IMR-90 (cell line): ENCODE data around the gene MMEL1.

Experiments
- CEBPB ChIP-seq: IDR thresholded peaks from 2 replicates; pipeline ENCODE4 v1.6.1; 2012; ENCODE audit warnings: low read depth, low read length, improper control_type of control experiment
- CHD1 ChIP-seq: IDR thresholded peaks from 2 replicates; pipeline ENCODE4 v1.6.1; 2012; ENCODE audit warnings: low read depth, low read length, improper control_type of control experiment
- FOS ChIP-seq: fragments of 150-350 bp; IDR thresholded peaks from 2 replicates; pipeline ENCODE4 v1.6.1; 2016; ENCODE audit warnings: low read depth, low read length
- MAFK ChIP-seq: IDR thresholded peaks from 2 replicates; pipeline ENCODE4 v1.6.1; 2012; ENCODE audit warnings: low read depth, low read length, improper control_type of control experiment
- MAZ ChIP-seq: IDR thresholded peaks from 2 replicates; pipeline ENCODE4 v1.6.1; 2012; ENCODE audit warnings: low read depth, mild to moderate bottlenecking, low read length, improper control_type of control experiment, moderate library complexity, borderline replicate concordance
- MXI1 ChIP-seq: IDR thresholded peaks from 2 replicates; pipeline ENCODE4 v1.6.1; 2012; ENCODE audit warnings: low read depth, mild to moderate bottlenecking, low read length, moderate library complexity, borderline replicate concordance
- POLR2A ChIP-seq: IDR thresholded peaks from 2 replicates; pipeline ENCODE4 v1.6.1; 2012; ENCODE audit warnings: mild to moderate bottlenecking, low read depth, low read length
- RAD21 ChIP-seq: IDR thresholded peaks from 2 replicates; pipeline ENCODE4 v1.6.1; 2012; ENCODE audit warnings: low read length, improper control_type of control experiment
- RCOR1 ChIP-seq: IDR thresholded peaks from 2 replicates; pipeline ENCODE4 v1.6.1; 2012; ENCODE audit warnings: mild to moderate bottlenecking, low read length, improper control_type of control experiment; ENCODE audit not compliant: insufficient replicate concordance
- SMC3 ChIP-seq: fragments of 150-350 bp; IDR thresholded peaks from 2 replicates; pipeline ENCODE4 v1.6.1; 2016; ENCODE audit warnings: low read depth, mild to moderate bottlenecking, antibody characterized with exemption, low read length, moderate library complexity
- TF ChIP-seq, protein P1 (sequence below): fragments of 150-350 bp; IDR thresholded peaks from 2 replicates; pipeline ENCODE4 v1.6.1; 2017; ENCODE audit warnings: mild to moderate bottlenecking, antibody characterized with exemption, low read length, low read depth
- TF ChIP-seq, protein P2 (sequence below): conservative IDR thresholded peaks from 2 replicates; pipeline ENCODE4 v1.5.1; 2012; ENCODE audit warnings: mild to moderate bottlenecking, low read depth, low read length, improper control_type of control experiment
- TF ChIP-seq, protein P3 (sequence below): fragments of 150-350 bp; IDR thresholded peaks from 2 replicates; pipeline ENCODE4 v1.6.1; 2016; ENCODE audit warnings: low read depth, mild to moderate bottlenecking, low read length, moderate library complexity, borderline replicate concordance

DNA sequence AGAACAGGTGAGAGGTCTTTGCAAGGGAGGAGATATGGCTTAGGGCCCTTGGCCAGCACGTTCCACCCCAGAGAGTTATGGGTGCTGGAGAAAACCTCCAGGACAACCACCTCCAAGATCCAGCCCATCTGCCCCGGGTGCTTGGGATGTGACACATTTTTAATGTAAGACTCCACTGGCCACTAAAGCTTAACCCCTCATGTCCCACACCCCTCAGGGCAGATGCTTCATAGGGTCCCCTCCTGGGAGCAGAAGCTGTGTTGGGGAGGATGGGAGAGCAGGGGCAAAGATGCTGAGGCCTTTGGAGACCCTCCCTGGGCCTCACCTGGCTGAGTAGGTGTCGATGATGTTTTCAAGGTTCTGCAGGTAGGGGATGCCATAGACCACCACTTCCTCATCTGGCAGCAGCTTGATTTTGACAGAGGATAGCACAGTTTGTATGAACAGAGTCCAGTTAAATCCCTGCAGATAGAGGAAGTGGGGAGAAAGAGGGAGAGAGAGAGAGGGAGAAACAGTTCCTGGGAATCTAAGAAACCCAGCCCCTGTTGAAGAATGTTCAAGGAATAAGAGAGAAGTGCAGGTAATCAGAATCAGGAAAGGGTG, 34.4 kb downstream of the MMEL1 start:
- no peak for TF ChIP-seq SMC3
- TF ChIP-seq, protein P1, sequence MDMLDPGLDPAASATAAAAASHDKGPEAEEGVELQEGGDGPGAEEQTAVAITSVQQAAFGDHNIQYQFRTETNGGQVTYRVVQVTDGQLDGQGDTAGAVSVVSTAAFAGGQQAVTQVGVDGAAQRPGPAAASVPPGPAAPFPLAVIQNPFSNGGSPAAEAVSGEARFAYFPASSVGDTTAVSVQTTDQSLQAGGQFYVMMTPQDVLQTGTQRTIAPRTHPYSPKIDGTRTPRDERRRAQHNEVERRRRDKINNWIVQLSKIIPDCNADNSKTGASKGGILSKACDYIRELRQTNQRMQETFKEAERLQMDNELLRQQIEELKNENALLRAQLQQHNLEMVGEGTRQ = no peak
- no peak for TF ChIP-seq FOS
- TF ChIP-seq, protein P2, sequence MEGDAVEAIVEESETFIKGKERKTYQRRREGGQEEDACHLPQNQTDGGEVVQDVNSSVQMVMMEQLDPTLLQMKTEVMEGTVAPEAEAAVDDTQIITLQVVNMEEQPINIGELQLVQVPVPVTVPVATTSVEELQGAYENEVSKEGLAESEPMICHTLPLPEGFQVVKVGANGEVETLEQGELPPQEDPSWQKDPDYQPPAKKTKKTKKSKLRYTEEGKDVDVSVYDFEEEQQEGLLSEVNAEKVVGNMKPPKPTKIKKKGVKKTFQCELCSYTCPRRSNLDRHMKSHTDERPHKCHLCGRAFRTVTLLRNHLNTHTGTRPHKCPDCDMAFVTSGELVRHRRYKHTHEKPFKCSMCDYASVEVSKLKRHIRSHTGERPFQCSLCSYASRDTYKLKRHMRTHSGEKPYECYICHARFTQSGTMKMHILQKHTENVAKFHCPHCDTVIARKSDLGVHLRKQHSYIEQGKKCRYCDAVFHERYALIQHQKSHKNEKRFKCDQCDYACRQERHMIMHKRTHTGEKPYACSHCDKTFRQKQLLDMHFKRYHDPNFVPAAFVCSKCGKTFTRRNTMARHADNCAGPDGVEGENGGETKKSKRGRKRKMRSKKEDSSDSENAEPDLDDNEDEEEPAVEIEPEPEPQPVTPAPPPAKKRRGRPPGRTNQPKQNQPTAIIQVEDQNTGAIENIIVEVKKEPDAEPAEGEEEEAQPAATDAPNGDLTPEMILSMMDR = no peak
- no peak for TF ChIP-seq RCOR1
- TF ChIP-seq, protein P3, sequence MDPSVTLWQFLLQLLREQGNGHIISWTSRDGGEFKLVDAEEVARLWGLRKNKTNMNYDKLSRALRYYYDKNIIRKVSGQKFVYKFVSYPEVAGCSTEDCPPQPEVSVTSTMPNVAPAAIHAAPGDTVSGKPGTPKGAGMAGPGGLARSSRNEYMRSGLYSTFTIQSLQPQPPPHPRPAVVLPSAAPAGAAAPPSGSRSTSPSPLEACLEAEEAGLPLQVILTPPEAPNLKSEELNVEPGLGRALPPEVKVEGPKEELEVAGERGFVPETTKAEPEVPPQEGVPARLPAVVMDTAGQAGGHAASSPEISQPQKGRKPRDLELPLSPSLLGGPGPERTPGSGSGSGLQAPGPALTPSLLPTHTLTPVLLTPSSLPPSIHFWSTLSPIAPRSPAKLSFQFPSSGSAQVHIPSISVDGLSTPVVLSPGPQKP = no peak
- TF ChIP-seq POLR2A = no peak
- TF ChIP-seq CEBPB = no peak
- no peak for TF ChIP-seq MAFK
- no peak for TF ChIP-seq CHD1
- TF ChIP-seq MAZ = no peak
- no peak for TF ChIP-seq RAD21
- TF ChIP-seq MXI1 = no peak
